Neural progenitor cell (in vitro differentiated cells): ENCODE data around the gene ZNF462. TPM values are rescaled to one million over a fixed set of nuclear protein-coding genes. Genes with fewer than 3 reads are reported as not detected.
"Not testable (repeated sequence)": the region's sequence is repeated elsewhere in the genome, so short reads cannot be mapped to it uniquely, and the experiment has no call there.

Experiments
- DNase-seq: peaks from one replicate; pipeline ENCODE4 v3.0.0-alpha.2; 2016; ENCODE audit warnings: low spot score
- H2AFZ ChIP-seq: fragments of 200-600 bp; sonication (generic); replicated peaks from 2 replicates; pipeline ENCODE4 v1.6.1; 2016; ENCODE audit warnings: antibody characterized with exemption
- H3F3A ChIP-seq: fragments of 200-600 bp; sonication (generic); 2 replicates; pipeline ENCODE4 v1.6.1; 2016; ENCODE audit warnings: antibody characterized with exemption, low read depth
- H3K27ac ChIP-seq: fragments of 200-600 bp; sonication (generic); 2 replicates; pipeline ENCODE4 v1.5.1; 2016; ENCODE audit warnings: mild to moderate bottlenecking
- H3K27me3 ChIP-seq: fragments of 200-600 bp; sonication (generic); 2 replicates; pipeline ENCODE4 v1.6.1; 2016; ENCODE audit warnings: mild to moderate bottlenecking, moderate library complexity
- H3K36me3 ChIP-seq: fragments of 200-600 bp; sonication (generic); 2 replicates; pipeline ENCODE4 v1.5.1; 2016
- H3K4me1 ChIP-seq: fragments of 200-600 bp; sonication (generic); 2 replicates; pipeline ENCODE4 v1.6.1; 2016; ENCODE audit warnings: mixed run types
- H3K4me2 ChIP-seq: fragments of 200-600 bp; sonication (generic); 2 replicates; pipeline ENCODE4 v1.6.1; 2016
- H3K4me3 ChIP-seq: fragments of 200-600 bp; sonication (generic); 2 replicates; pipeline ENCODE4 v1.5.1; 2016
- H3K79me2 ChIP-seq: fragments of 200-600 bp; sonication (generic); 2 replicates; pipeline ENCODE4 v1.6.1; 2016; ENCODE audit warnings: low read depth
- H3K9ac ChIP-seq: fragments of 200-600 bp; sonication (generic); 2 replicates; pipeline ENCODE4 v1.6.1; 2016
- H3K9me3 ChIP-seq: fragments of 200-600 bp; sonication (generic); 2 replicates; pipeline ENCODE4 v1.5.1; 2016; ENCODE audit warnings: low read depth
- H4K20me1 ChIP-seq: fragments of 200-600 bp; sonication (generic); 2 replicates; pipeline ENCODE4 v1.6.1; 2016; ENCODE audit warnings: low read depth
- H3K27ac Mint-ChIP-seq: 3 replicates; pipeline ENCODE4 v1.8.0; 2021; ENCODE audit warnings: mixed read lengths
- H3K27me3 Mint-ChIP-seq: 2 replicates; pipeline ENCODE4 v1.8.0; 2022; ENCODE audit warnings: low read depth, mild to moderate bottlenecking, inconsistent platforms, moderate library complexity, mixed read lengths; ENCODE audit not compliant: insufficient read depth
- H3K36me3 Mint-ChIP-seq: 3 replicates; pipeline ENCODE4 v1.8.0; 2021; ENCODE audit warnings: mixed read lengths
- H3K4me1 Mint-ChIP-seq: 3 replicates; pipeline ENCODE4 v1.8.0; 2021; ENCODE audit warnings: mixed read lengths
- H3K4me3 Mint-ChIP-seq: 3 replicates; pipeline ENCODE4 v1.8.0; 2021; ENCODE audit warnings: mild to moderate bottlenecking, moderate library complexity, mixed read lengths
- H3K9me3 Mint-ChIP-seq: 3 replicates; pipeline ENCODE4 v1.8.0; 2020; ENCODE audit warnings: mixed read lengths
- EZH2 ChIP-seq: fragments of 200-600 bp; sonication (generic); IDR thresholded peaks from 2 replicates; pipeline ENCODE4 v1.6.1; 2017; ENCODE audit warnings: antibody characterized with exemption, mild to moderate bottlenecking, moderate library complexity
- EZH2phosphoT487 ChIP-seq: fragments of 200-600 bp; sonication (generic); IDR thresholded peaks from 2 replicates; pipeline ENCODE4 v1.6.1; 2017; ENCODE audit warnings: antibody characterized with exemption
- total RNA-seq: library from RNA; depleted of rRNA; stranded (reverse); fragments of >200 nt; gene quantifications from 2 replicates; pipeline ENCODE4 v1.2.3, GENCODE V29; 2015; ENCODE audit warnings: low replicate concordance
- TF ChIP-seq, protein P1 (sequence below): fragments of 200-600 bp; sonication (generic); IDR thresholded peaks from 2 replicates; pipeline ENCODE4 v1.5.1; 2017; ENCODE audit warnings: antibody characterized with exemption, mild to moderate bottlenecking

Gene ZNF462
- total RNA-seq, 1 donor from 2014 or later: 81.8 TPM

DNA sequence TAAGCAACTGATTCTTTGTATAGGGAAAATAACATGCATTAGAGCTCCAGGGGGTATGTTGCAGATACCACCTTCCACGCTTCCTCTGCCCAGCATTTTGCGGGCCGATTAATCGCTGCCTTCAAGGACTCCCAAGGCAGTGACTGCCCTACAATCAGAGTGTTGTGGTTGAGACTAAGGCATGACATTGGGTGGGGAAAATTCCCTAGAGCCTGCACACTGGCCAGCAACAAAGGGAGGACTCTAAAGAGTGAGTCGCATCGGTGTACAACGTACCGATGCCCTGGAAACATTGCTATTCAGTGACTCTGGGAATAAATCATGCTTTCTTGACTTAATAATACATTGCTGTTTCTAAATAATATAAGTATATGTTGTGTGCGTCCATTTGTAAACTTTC, 119.7 kb downstream of the ZNF462 start:
- H3K4me1 Mint-ChIP-seq: peaks cover 6% of the 10 kb centered on the region
- no peak for TF ChIP-seq EZH2
- TF ChIP-seq, protein P1, sequence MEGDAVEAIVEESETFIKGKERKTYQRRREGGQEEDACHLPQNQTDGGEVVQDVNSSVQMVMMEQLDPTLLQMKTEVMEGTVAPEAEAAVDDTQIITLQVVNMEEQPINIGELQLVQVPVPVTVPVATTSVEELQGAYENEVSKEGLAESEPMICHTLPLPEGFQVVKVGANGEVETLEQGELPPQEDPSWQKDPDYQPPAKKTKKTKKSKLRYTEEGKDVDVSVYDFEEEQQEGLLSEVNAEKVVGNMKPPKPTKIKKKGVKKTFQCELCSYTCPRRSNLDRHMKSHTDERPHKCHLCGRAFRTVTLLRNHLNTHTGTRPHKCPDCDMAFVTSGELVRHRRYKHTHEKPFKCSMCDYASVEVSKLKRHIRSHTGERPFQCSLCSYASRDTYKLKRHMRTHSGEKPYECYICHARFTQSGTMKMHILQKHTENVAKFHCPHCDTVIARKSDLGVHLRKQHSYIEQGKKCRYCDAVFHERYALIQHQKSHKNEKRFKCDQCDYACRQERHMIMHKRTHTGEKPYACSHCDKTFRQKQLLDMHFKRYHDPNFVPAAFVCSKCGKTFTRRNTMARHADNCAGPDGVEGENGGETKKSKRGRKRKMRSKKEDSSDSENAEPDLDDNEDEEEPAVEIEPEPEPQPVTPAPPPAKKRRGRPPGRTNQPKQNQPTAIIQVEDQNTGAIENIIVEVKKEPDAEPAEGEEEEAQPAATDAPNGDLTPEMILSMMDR: no peak
- no peak overlapping the region for H3K4me3 ChIP-seq
- peaks cover 8% of the 10 kb centered on the region for H4K20me1 ChIP-seq
- H3K79me2 ChIP-seq: peaks cover 18% of the 10 kb centered on the region
- no peak for DNase-seq
- H3K27ac ChIP-seq: peak overlapping the region; percentile 61
- peaks cover 9% of the 10 kb centered on the region for H3K4me1 ChIP-seq
- peak overlapping the region; percentile 29 for H3K4me2 ChIP-seq
- no peaks in the 10 kb centered on the region for H3F3A ChIP-seq
- no peak overlapping the region for H3K27ac Mint-ChIP-seq
- no peaks in the 10 kb centered on the region for H3K9me3 Mint-ChIP-seq
- H3K36me3 ChIP-seq: peaks cover 39% of the 10 kb centered on the region
- H3K36me3 Mint-ChIP-seq: peaks cover 75% of the 10 kb centered on the region
- H2AFZ ChIP-seq: no peak overlapping the region
- H3K27me3 Mint-ChIP-seq: no peaks in the 10 kb centered on the region
- H3K9me3 ChIP-seq: no peaks in the 10 kb centered on the region
- no peak overlapping the region for H3K4me3 Mint-ChIP-seq
- no peaks in the 10 kb centered on the region for H3K27me3 ChIP-seq
- H3K9ac ChIP-seq: no peak overlapping the region

DNA sequence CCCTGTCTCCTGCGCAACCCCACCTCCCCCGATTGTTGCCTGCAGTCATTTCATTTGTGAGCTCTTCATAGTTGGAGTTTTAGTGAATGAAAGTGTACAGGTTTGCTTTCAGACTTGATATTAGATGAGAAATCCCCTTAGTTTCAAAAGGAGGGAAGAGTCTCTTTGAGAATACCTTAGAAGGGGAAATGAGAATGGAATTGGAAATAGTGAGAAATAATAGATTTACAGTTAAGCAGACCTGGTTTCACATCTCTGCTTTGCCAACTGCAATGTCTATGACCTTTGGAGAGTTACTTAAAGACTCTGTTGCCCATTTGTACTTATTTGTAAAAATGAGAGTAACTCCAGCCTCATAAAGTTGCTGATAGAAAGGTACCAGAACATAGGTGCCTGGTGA, 120.4 kb downstream of the ZNF462 start:
- H3K4me1 ChIP-seq: peaks cover 9% of the 10 kb centered on the region
- H3K79me2 ChIP-seq: peaks cover 25% of the 10 kb centered on the region
- no peak overlapping the region for H3K4me3 ChIP-seq
- peaks cover 75% of the 10 kb centered on the region for H3K36me3 Mint-ChIP-seq
- H3K36me3 ChIP-seq: peaks cover 38% of the 10 kb centered on the region
- no peaks in the 10 kb centered on the region for H3F3A ChIP-seq
- H2AFZ ChIP-seq: no peak overlapping the region
- no peak overlapping the region for H3K4me3 Mint-ChIP-seq
- peaks cover 6% of the 10 kb centered on the region for H3K4me1 Mint-ChIP-seq
- peaks cover 8% of the 10 kb centered on the region for H4K20me1 ChIP-seq
- DNase-seq: no peak
- TF ChIP-seq, protein P1: no peak
- TF ChIP-seq EZH2phosphoT487 (no peak), EZH2 (no peak)
- peaks cover 3% of the 10 kb centered on the region for H3K9me3 Mint-ChIP-seq
- no peaks in the 10 kb centered on the region for H3K9me3 ChIP-seq
- H3K27ac Mint-ChIP-seq: no peak overlapping the region
- H3K9ac ChIP-seq: no peak overlapping the region
- peaks cover 2% of the 10 kb centered on the region for H3K27me3 Mint-ChIP-seq
- H3K27me3 ChIP-seq: no peaks in the 10 kb centered on the region
- H3K4me2 ChIP-seq: no peak overlapping the region
- peak overlapping the region; percentile 2 for H3K27ac ChIP-seq

DNA sequence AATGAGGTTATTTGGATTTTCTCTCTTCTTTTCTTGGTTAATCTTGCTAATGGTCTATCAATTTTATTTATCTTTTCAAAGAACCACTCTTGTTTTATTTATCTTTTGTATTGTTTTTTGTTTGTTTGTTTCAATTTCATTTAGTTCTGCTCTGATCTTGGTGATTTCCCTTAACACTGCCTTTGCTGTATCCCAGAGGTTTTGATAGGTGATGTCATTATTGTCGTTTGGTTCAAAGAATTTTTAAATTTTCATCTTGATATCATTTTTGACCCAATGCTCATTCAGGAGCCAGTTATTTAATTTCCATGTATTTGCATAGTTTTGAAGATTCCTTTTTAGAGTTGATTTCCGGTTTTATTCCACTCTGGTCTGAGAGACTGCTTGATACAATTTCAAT, 126.9 kb downstream of the ZNF462 start:
- not testable (repeated sequence) for H3F3A ChIP-seq, DNase-seq, H3K4me3 Mint-ChIP-seq, H4K20me1 ChIP-seq, H3K4me2 ChIP-seq, H3K27ac ChIP-seq, H3K27me3 Mint-ChIP-seq, H3K27me3 ChIP-seq, H3K9ac ChIP-seq, H3K4me1 Mint-ChIP-seq, H3K9me3 ChIP-seq, H2AFZ ChIP-seq, H3K4me1 ChIP-seq, H3K4me3 ChIP-seq, H3K27ac Mint-ChIP-seq
- Mint-ChIP-seq H3K9me3 (peaks cover 11% of the 10 kb centered on the region), H3K36me3 (peaks cover 84% of the 10 kb centered on the region)
- H3K36me3 ChIP-seq: peaks cover 59% of the 10 kb centered on the region
- H3K79me2 ChIP-seq: peaks cover 51% of the 10 kb centered on the region

DNA sequence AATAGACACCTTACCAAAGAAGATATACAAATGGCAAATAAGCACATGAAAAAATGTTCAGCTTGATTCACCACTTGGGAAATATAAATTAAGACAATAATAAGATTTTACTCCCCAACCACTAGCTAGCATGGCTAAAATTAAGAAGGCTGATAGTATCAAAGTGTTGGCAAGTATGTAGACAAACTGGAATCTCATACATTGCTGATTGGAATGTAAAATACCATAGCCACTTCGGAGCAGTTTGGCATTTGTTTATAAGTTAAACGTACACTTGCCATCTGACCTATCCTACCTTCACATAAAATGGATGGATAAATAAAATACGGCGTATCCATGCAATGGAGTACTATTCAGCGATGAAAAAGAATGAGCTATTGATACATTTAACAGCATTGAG, 129.2 kb downstream of the ZNF462 start:
- Histone ChIP-seq H2AFZ (no peak overlapping the region), H3K27me3 (no peaks in the 10 kb centered on the region), H3K4me1 (no peaks in the 10 kb centered on the region), H3K27ac (no peak overlapping the region), H3K9me3 (no peaks in the 10 kb centered on the region), H3K36me3 (peaks cover 46% of the 10 kb centered on the region), H4K20me1 (no peaks in the 10 kb centered on the region), H3K4me2 (no peak overlapping the region), H3K9ac (no peak overlapping the region), H3F3A (no peaks in the 10 kb centered on the region), H3K79me2 (peaks cover 61% of the 10 kb centered on the region), H3K4me3 (no peak overlapping the region)
- no peaks in the 10 kb centered on the region for H3K4me1 Mint-ChIP-seq
- peaks cover 11% of the 10 kb centered on the region for H3K9me3 Mint-ChIP-seq
- no peak overlapping the region for H3K4me3 Mint-ChIP-seq
- TF ChIP-seq EZH2phosphoT487: no peak
- no peak for TF ChIP-seq EZH2
- TF ChIP-seq, protein P1: no peak
- no peak for DNase-seq
- peaks cover 78% of the 10 kb centered on the region for H3K36me3 Mint-ChIP-seq
- peaks cover 2% of the 10 kb centered on the region for H3K27me3 Mint-ChIP-seq
- H3K27ac Mint-ChIP-seq: no peak overlapping the region
